ENCODE data around the gene MPV17. TPM values are rescaled to one million over a fixed set of nuclear protein-coding genes. Genes with fewer than 3 reads are reported as not detected.

MPV17 gene
- total and polyA plus RNA-seq, 2 of the 13 experiments (the other 11 are each of a cell fraction or from before 2014, with no cell fraction given): 48.9 to 129 TPM

DNA sequence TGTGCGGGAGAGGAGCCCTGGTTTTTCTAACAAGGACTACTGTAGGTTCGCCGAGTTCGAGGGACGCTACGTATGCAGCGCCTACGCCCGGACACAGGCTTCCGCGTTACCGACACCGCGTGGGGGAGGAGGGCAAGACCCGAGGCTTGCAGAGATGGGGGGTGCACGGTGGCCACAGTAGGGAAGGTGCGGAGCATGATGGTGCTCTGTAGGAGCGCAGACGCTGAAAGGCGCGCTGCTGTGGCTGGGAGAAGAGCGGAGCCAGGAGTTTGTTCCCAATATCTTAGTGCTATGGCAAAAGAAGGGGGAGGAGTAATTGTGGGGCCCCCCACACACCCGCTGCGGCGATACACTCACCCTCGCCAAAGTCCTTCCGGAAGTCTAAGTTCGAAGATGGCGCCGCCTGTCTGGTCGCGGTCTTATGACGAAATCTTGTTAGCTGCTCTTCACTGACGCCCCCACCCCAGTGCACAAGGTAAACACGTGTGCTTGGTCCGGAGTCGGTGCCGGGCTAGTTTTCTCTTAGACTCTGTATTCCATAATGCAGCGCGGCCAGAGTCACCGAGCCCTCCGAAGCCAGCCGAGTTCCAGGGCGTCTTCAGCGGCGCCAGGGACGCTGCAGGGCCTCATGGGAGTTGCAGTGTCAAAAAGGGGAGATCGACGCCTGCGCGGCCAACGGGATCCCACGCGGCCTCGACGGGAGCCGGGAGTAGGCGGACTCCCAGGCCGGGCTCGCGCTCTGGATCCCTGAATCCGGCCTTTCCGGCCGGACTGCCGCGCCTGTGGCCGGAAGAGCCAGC lies 33.7 kb upstream of the MPV17 start, which contains the start of gene GTF3C2:
TSS of gene GTF3C2 (minus strand) at position 383 of the 800 bp plus-strand sequence. CDS start 13,210 bp downstream, outside the sequence.
- intact Hi-C loops (cut with micrococcal nuclease; ENCODE audit: unreplicated experiment): loop anchor here (1.0 to 2.0 kb wide), 2 partner anchors 14 to 35 kb away; partner anchors contain the start of genes EIF2B4 and SNX17
- Histone ChIP-seq H3K36me3 (replicated peaks in 1 of 2; ENCODE audit: control insufficient read depth in 1 of 2, insufficient read depth in 2 of 2, low read length in 2 of 2) (peaks cover 0 to 1% of the 10 kb centered on the region in 2 experiments; a peak in 1 of 5 replicates), H4K20me1 (ENCODE audit: insufficient read depth, low read length) (no peaks in the 10 kb centered on the region), H3K9ac (ENCODE audit: insufficient read depth, low read depth, low read length) (peak within 1 kb of the TSS; percentile 99), H3K9me3 (ENCODE audit: low read length) (no peaks in the 10 kb centered on the region), H3K4me3 (replicated peaks in 1 of 3; ENCODE audit: insufficient read depth in 1 of 3, low read depth in 2 of 3, low read length in 3 of 3) (peak within 1 kb of the TSS; percentile 72 to 91 (median 85)), H2AFZ (ENCODE audit: low read length) (no peak within 1 kb of the TSS), H3K27me3 (ENCODE audit: control insufficient read depth in 1 of 2, insufficient read depth in 2 of 2, low read length in 2 of 2) (no peaks in the 10 kb centered on the region; a peak in 1 of 5 replicates), H3K79me2 (ENCODE audit: insufficient read depth, low read length) (peaks cover 63% of the 10 kb centered on the region), H3K4me2 (ENCODE audit: low read depth, low read length) (peak within 1 kb of the TSS; percentile 90), H3K4me1 (ENCODE audit: insufficient read depth, low read length) (peaks cover 64% of the 10 kb centered on the region), H3K27ac (ENCODE audit: extremely low read length, insufficient read depth, low read length) (peak within 1 kb of the TSS; percentile 96)
- peak; percentile 74 for FAIRE-seq
- peak; percentile 88 for ATAC-seq
- under 1% methylated on average over 42 of the region's 67 CpGs for WGBS (ENCODE audit: low lambda C conversion rate)
- in situ Hi-C loops (cut with HindIII; ENCODE audit: extremely low pct_ligation_motif_present, low pct_unique_long_range_greater_than_20kb): no loop called here
- peak; percentile 99 for DNase-seq (ENCODE audit: low spot score)
- POLR2A ChIA-PET: interaction anchor here (0.9 to 2.7 kb wide), 23 partner anchors 11 to 305 kb away, joined by 3 to 125 read pairs (median 4); partner anchors contain the start of genes AGBL5, CCDC121, EIF2B4 and GPN1
- BruUV-seq (replicated peaks): no TSS peak
- CTCF ChIA-PET (ENCODE audit: low intra/inter-chr PET ratio, low total read pairs): no interaction called here
- TF ChIP-seq, protein P1, sequence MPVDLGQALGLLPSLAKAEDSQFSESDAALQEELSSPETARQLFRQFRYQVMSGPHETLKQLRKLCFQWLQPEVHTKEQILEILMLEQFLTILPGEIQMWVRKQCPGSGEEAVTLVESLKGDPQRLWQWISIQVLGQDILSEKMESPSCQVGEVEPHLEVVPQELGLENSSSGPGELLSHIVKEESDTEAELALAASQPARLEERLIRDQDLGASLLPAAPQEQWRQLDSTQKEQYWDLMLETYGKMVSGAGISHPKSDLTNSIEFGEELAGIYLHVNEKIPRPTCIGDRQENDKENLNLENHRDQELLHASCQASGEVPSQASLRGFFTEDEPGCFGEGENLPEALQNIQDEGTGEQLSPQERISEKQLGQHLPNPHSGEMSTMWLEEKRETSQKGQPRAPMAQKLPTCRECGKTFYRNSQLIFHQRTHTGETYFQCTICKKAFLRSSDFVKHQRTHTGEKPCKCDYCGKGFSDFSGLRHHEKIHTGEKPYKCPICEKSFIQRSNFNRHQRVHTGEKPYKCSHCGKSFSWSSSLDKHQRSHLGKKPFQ (CRISPR knock-in tag; IDR thresholded peaks at IDR 0.05; ENCODE audit: insufficient replicate concordance): no peak
- TF ChIP-seq ZNF567 (CRISPR knock-in tag; IDR thresholded peaks at IDR 0.05; ENCODE audit: borderline replicate concordance): peak; percentile 89
- no peak for TF ChIP-seq CENPX (CRISPR knock-in tag; IDR thresholded peaks at IDR 0.05)
- TF ChIP-seq ARNTL (CRISPR knock-in tag; IDR thresholded peaks at IDR 0.05): peak; percentile 94
- TF ChIP-seq EED (CRISPR knock-in tag; IDR thresholded peaks at IDR 0.05): no peak; the same call in 1 of the 2 replicates
- 0 out of 2 replicates have a peak, but pooled peaks have one; percentile 8 for TF ChIP-seq FOSL1 (CRISPR knock-in tag; IDR thresholded peaks at IDR 0.05; ENCODE audit: borderline replicate concordance)
- peak; percentile 87; the same call in 1 of the 2 replicates for TF ChIP-seq TFDP1 (CRISPR knock-in tag; IDR thresholded peaks at IDR 0.05; ENCODE audit: borderline replicate concordance)
- no peak for TF ChIP-seq SRSF4 (IDR thresholded peaks at IDR 0.05; ENCODE audit: low read depth, low read length, poor library complexity, severe bottlenecking)
- peak; percentile 82; the same call in 1 of the 2 replicates for TF ChIP-seq ZNF550 (CRISPR knock-in tag; IDR thresholded peaks at IDR 0.05; ENCODE audit: borderline replicate concordance)
- TF ChIP-seq ZNF670 (CRISPR knock-in tag; IDR thresholded peaks at IDR 0.05; ENCODE audit: borderline replicate concordance): peak; percentile 89
- peak; percentile 60; the same call in 1 of the 2 replicates for TF ChIP-seq GFI1 (CRISPR knock-in tag; IDR thresholded peaks at IDR 0.05; ENCODE audit: borderline replicate concordance)
- TF ChIP-seq MEIS1 (CRISPR knock-in tag; IDR thresholded peaks at IDR 0.05; ENCODE audit: borderline replicate concordance): no peak; the same call in 1 of the 2 replicates
- no peak for TF ChIP-seq U2AF1 (optimal IDR thresholded peaks at IDR 0.05; ENCODE audit: low read depth, low read length)
- TF ChIP-seq NR1H2 (CRISPR knock-in tag; IDR thresholded peaks at IDR 0.05; ENCODE audit: borderline replicate concordance, low read depth): no peak
- no peak for TF ChIP-seq ZNF20 (CRISPR knock-in tag; IDR thresholded peaks at IDR 0.05)
- TF ChIP-seq ZIK1 (CRISPR knock-in tag; IDR thresholded peaks at IDR 0.05; ENCODE audit: borderline replicate concordance, low read depth): peak; percentile 79; the same call in 1 of the 2 replicates

Measured in HepG2 (cell line).